ENCODE data around the gene HBP1. TPM values are rescaled to one million over a fixed set of nuclear protein-coding genes. Genes with fewer than 3 reads are reported as not detected.

The HBP1 gene
- total and polyA plus RNA-seq, 2 of the 13 experiments (the other 11 are each of a cell fraction or from before 2014, with no cell fraction given): 22.9 to 44.1 TPM

DNA sequence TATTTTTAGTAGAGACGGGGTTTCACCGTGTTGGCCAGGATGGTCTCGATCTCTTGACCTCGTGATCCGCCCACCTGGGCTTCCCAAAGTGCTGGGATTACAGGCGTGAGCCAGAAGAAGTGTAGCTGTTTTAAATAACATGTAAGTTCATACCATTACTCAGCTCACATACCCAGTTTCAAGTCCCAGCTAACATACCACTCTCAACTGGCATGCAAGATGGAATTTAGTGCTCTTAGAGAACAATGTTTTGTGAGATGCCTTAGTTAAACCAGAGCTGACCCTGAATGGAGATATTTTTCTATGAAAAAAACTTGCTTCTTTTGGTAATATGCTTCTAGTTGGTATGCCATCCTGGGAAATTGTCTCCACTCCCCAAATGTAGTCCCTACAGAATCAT lies 37.3 kb downstream of the HBP1 start:
- H2AFZ ChIP-seq (ENCODE audit: low read length): no peak overlapping the region
- intact Hi-C loops (cut with micrococcal nuclease; ENCODE audit: unreplicated experiment): no loop called here
- DNase-seq (ENCODE audit: low spot score) (no peak), FAIRE-seq (no peak), ATAC-seq (no peak)
- H3K27ac ChIP-seq (ENCODE audit: extremely low read length, insufficient read depth, low read length): no peak overlapping the region
- TF ChIP-seq, protein P1, sequence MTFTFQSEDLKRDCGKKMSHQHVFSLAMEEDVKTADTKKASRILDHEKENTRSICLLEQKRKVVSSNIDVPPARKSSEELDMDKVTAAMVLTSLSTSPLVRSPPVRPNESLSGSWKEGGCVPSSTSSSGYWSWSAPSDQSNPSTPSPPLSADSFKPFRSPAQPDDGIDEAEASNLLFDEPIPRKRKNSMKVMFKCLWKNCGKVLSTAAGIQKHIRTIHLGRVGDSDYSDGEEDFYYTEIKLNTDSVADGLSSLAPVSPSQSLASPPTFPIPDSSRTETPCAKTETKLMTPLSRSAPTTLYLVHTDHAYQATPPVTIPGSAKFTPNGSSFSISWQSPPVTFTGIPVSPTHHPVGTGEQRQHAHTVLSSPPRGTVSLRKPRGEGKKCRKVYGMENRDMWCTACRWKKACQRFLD (CRISPR knock-in tag; IDR thresholded peaks at IDR 0.05; ENCODE audit: borderline replicate concordance): no peak
- no peak for TF ChIP-seq NBN (conservative IDR thresholded peaks at IDR 0.05)
- TF ChIP-seq HOXA3 (CRISPR knock-in tag; IDR thresholded peaks at IDR 0.05): no peak
- TF ChIP-seq HIVEP1 (CRISPR knock-in tag; IDR thresholded peaks at IDR 0.05): no peak
- TF ChIP-seq SPEN (CRISPR knock-in tag; IDR thresholded peaks at IDR 0.05; ENCODE audit: low read depth): no peak
- TF ChIP-seq MLLT10 (CRISPR knock-in tag; IDR thresholded peaks at IDR 0.05): no peak
- TF ChIP-seq ONECUT2 (CRISPR knock-in tag; IDR thresholded peaks at IDR 0.05): no peak
- no peak for TF ChIP-seq ZNF274 (CRISPR knock-in tag; IDR thresholded peaks at IDR 0.05)
- no peak for TF ChIP-seq NFYC (CRISPR knock-in tag; IDR thresholded peaks at IDR 0.05)
- TF ChIP-seq ZNF180 (CRISPR knock-in tag; IDR thresholded peaks at IDR 0.05; ENCODE audit: borderline replicate concordance, low read depth): no peak
- no peak for TF ChIP-seq ZNF598 (CRISPR knock-in tag; IDR thresholded peaks at IDR 0.05; ENCODE audit: borderline replicate concordance)
- no peak for TF ChIP-seq HMGA1 (CRISPR knock-in tag; conservative IDR thresholded peaks at IDR 0.05)
- no peak for TF ChIP-seq NR2C2 (CRISPR knock-in tag; IDR thresholded peaks at IDR 0.05; ENCODE audit: borderline replicate concordance)
- no peak for TF ChIP-seq ZNF549 (CRISPR knock-in tag; IDR thresholded peaks at IDR 0.05)
- TF ChIP-seq ZNF460 (CRISPR knock-in tag; IDR thresholded peaks at IDR 0.05; ENCODE audit: borderline replicate concordance): no peak
- POLR2A ChIA-PET: no interaction called here
- no peak overlapping the region for H3K9ac ChIP-seq (ENCODE audit: insufficient read depth, low read depth, low read length)
- 99% methylated on average over 6 of the region's 6 CpGs for whole genome bisulfite sequencing (ENCODE audit: low lambda C conversion rate)
- no peaks in the 10 kb centered on the region for H3K9me3 ChIP-seq (ENCODE audit: low read length)
- H3K79me2 ChIP-seq (ENCODE audit: insufficient read depth, low read length): no peaks in the 10 kb centered on the region
- in situ Hi-C loops (cut with HindIII; ENCODE audit: extremely low pct_ligation_motif_present, low pct_unique_long_range_greater_than_20kb): loop anchor here (25.0 kb wide), 2 partner anchors 506 to 681 kb away; partner anchors contain the start of gene DLD
- BruUV-seq (replicated peaks): no TSS peak
- H3K4me3 ChIP-seq (replicated peaks in 1 of 3; ENCODE audit: insufficient read depth in 1 of 3, low read depth in 2 of 3, low read length in 3 of 3): no peak overlapping the region
- CTCF ChIA-PET (ENCODE audit: low intra/inter-chr PET ratio, low total read pairs): no interaction called here
- peaks cover 8 to 57% of the 10 kb centered on the region in 2 experiments for H3K36me3 ChIP-seq (replicated peaks in 1 of 2; ENCODE audit: control insufficient read depth in 1 of 2, insufficient read depth in 2 of 2, low read length in 2 of 2)
- H3K27me3 ChIP-seq (ENCODE audit: control insufficient read depth in 1 of 2, insufficient read depth in 2 of 2, low read length in 2 of 2): no peaks in the 10 kb centered on the region
- H4K20me1 ChIP-seq (ENCODE audit: insufficient read depth, low read length): no peaks in the 10 kb centered on the region
- no peak overlapping the region for H3K4me2 ChIP-seq (ENCODE audit: low read depth, low read length)
- no peaks in the 10 kb centered on the region for H3K4me1 ChIP-seq (ENCODE audit: insufficient read depth, low read length)

Data from HepG2 (cell line).